ENCODE results near the gene FBXL15. TPM values are rescaled to one million over a fixed set of nuclear protein-coding genes. Genes with fewer than 3 reads are reported as not detected.
"Not testable (repeated sequence)": the region's sequence is repeated elsewhere in the genome, so short reads cannot be mapped to it uniquely, and the experiment has no call there.

The FBXL15 gene
- total and polyA plus RNA-seq, 9 of the 15 experiments (the other 6 are each of a cell fraction or from before 2014, with no cell fraction given): 0.08 to 25.9 (median 3.5) TPM

DNA sequence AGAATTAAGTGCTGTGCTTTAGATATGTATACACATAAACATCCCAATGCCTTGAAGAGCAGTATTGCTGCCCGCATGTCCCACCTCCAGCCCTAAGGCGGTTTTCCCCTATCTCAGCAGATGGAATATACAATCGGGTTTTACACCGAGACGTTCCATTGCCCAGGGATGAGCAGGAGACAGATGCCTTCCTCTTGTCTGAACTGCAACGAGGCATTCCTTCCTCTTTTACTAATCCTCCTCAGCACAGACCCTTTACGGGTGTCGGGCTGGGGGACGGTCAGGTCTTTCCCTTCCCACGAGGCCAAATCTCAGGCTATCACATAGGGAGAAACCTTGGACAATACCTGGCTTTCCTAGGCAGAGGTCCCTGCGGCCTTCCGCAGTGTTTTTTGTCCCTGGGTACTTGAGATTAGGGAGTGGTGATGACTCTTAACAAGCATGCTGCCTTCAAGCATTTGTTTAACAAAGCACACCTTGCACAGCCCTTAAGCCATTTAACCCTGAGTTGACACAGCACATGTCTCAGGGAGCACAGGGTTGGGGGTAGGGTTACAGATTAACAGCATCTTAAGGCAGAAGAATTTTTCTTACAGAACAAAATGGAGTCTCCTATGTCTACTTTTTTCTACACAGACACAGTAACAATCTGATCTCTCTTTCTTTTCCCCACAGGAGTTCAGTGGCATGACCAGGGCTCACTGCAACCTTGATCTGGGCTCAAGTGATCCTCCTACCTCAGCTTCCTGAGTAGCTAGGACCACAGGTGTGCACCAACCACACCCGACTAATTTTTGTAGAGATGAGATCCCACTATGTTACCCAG is 34.2 kb downstream of the FBXL15 start (continued):
- TF ChIP-seq, protein P1, sequence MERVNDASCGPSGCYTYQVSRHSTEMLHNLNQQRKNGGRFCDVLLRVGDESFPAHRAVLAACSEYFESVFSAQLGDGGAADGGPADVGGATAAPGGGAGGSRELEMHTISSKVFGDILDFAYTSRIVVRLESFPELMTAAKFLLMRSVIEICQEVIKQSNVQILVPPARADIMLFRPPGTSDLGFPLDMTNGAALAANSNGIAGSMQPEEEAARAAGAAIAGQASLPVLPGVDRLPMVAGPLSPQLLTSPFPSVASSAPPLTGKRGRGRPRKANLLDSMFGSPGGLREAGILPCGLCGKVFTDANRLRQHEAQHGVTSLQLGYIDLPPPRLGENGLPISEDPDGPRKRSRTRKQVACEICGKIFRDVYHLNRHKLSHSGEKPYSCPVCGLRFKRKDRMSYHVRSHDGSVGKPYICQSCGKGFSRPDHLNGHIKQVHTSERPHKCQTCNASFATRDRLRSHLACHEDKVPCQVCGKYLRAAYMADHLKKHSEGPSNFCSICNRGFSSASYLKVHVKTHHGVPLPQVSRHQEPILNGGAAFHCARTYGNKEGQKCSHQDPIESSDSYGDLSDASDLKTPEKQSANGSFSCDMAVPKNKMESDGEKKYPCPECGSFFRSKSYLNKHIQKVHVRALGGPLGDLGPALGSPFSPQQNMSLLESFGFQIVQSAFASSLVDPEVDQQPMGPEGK (CRISPR knock-in tag; IDR thresholded peaks at IDR 0.05; ENCODE audit: borderline replicate concordance): peak; percentile 68; the same call in 1 of the 2 replicates
- TF ChIP-seq TEAD2 (tag; IDR thresholded peaks at IDR 0.05) (0 out of 2 replicates have a peak, but pooled peaks have one; percentile 48), ZNF445 (CRISPR knock-in tag; IDR thresholded peaks at IDR 0.05; ENCODE audit: low read depth) (peak; percentile 68; the same call in 1 of the 2 replicates), E2F3 (CRISPR knock-in tag; IDR thresholded peaks at IDR 0.05) (peak; percentile 95), HOXB6 (CRISPR knock-in tag; IDR thresholded peaks at IDR 0.05; ENCODE audit: borderline replicate concordance) (0 out of 2 replicates have a peak, but pooled peaks have one; percentile 32), ILK (tag; IDR thresholded peaks at IDR 0.05; ENCODE audit: borderline replicate concordance, low read depth) (peak; percentile 88), TCFL5 (CRISPR knock-in tag; conservative IDR thresholded peaks at IDR 0.05) (peak; percentile 89), CXXC5 (CRISPR knock-in tag; IDR thresholded peaks at IDR 0.05) (peak; percentile 92), ZNF75A (CRISPR knock-in tag; IDR thresholded peaks at IDR 0.05) (0 out of 2 replicates have a peak, but pooled peaks have one; percentile 44), MTF1 (CRISPR knock-in tag; IDR thresholded peaks at IDR 0.05; ENCODE audit: borderline replicate concordance) (peak; percentile 87; the same call in 1 of the 2 replicates), ZBTB17 (CRISPR knock-in tag; IDR thresholded peaks at IDR 0.05) (peak; percentile 88)
- TF ChIP-seq, protein P2, sequence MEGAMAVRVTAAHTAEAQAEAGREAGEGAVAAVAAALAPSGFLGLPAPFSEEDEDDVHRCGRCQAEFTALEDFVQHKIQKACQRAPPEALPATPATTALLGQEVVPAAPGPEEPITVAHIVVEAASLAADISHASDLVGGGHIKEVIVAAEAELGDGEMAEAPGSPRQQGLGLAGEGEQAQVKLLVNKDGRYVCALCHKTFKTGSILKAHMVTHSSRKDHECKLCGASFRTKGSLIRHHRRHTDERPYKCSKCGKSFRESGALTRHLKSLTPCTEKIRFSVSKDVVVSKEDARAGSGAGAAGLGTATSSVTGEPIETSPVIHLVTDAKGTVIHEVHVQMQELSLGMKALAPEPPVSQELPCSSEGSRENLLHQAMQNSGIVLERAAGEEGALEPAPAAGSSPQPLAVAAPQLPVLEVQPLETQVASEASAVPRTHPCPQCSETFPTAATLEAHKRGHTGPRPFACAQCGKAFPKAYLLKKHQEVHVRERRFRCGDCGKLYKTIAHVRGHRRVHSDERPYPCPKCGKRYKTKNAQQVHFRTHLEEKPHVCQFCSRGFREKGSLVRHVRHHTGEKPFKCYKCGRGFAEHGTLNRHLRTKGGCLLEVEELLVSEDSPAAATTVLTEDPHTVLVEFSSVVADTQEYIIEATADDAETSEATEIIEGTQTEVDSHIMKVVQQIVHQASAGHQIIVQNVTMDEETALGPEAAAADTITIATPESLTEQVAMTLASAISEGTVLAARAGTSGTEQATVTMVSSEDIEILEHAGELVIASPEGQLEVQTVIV (CRISPR knock-in tag; IDR thresholded peaks at IDR 0.05; ENCODE audit: borderline replicate concordance): 0 out of 2 replicates have a peak, but pooled peaks have one; percentile 41
- TF ChIP-seq, protein P3, sequence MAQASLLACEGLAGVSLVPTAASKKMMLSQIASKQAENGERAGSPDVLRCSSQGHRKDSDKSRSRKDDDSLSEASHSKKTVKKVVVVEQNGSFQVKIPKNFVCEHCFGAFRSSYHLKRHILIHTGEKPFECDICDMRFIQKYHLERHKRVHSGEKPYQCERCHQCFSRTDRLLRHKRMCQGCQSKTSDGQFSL (CRISPR knock-in tag; IDR thresholded peaks at IDR 0.05): not testable (repeated sequence)
- TF ChIP-seq, protein P3 (tag; IDR thresholded peaks at IDR 0.05): peak in 1 of 2 experiments; percentile 96; a peak in 2 of 4 replicates
- TF ChIP-seq, protein P4, sequence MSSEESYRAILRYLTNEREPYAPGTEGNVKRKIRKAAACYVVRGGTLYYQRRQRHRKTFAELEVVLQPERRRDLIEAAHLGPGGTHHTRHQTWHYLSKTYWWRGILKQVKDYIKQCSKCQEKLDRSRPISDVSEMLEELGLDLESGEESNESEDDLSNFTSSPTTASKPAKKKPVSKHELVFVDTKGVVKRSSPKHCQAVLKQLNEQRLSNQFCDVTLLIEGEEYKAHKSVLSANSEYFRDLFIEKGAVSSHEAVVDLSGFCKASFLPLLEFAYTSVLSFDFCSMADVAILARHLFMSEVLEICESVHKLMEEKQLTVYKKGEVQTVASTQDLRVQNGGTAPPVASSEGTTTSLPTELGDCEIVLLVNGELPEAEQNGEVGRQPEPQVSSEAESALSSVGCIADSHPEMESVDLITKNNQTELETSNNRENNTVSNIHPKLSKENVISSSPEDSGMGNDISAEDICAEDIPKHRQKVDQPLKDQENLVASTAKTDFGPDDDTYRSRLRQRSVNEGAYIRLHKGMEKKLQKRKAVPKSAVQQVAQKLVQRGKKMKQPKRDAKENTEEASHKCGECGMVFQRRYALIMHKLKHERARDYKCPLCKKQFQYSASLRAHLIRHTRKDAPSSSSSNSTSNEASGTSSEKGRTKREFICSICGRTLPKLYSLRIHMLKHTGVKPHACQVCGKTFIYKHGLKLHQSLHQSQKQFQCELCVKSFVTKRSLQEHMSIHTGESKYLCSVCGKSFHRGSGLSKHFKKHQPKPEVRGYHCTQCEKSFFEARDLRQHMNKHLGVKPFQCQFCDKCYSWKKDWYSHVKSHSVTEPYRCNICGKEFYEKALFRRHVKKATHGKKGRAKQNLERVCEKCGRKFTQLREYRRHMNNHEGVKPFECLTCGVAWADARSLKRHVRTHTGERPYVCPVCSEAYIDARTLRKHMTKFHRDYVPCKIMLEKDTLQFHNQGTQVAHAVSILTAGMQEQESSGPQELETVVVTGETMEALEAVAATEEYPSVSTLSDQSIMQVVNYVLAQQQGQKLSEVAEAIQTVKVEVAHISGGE (CRISPR knock-in tag; IDR thresholded peaks at IDR 0.05): peak in 1 of 3 experiments; percentile 54; a peak in 1 of 6 replicates
